CD4-positive, alpha-beta T cell (primary cell): ENCODE data around the gene UNC13D. TPM values are rescaled to one million over a fixed set of nuclear protein-coding genes. Genes with fewer than 3 reads are reported as not detected.

Source experiments
- ATAC-seq: fragments of 200-7000 bp; cut with Tn5 transposase; one replicate; pipeline ENCODE4 v1.10.0; 2022; ENCODE audit warnings: mild to moderate bottlenecking; ENCODE audit not compliant: poor library complexity
- CTCF ChIA-PET: fragments of 350-600 bp; sonication (Branson Sonifier 250); formaldehyde crosslinking; loops from one replicate; lab custom pipeline; 2021; ENCODE audit warnings: antibody characterized with exemption, inconsistent platforms; lab: Charles Lee
- POLR2A ChIA-PET: fragments of 350-600 bp; sonication (Branson Sonifier 250); formaldehyde crosslinking; loops from one replicate; lab custom pipeline; 2021; ENCODE audit warnings: antibody characterized with exemption, inconsistent platforms; lab: Charles Lee
- DNase-seq, 14 experiments: peaks; one replicate each; pipeline ENCODE4 v3.0.0-alpha.2; 2013 to 2020; ENCODE audit warnings: mixed read lengths in 2 of 14
- H3K27ac ChIP-seq, 2 donors: one replicate each; pipeline versions ENCODE4 v1.5.1 to v1.7.0; 2013; ENCODE audit warnings: low read length in 2 of 2, low read depth in 1 of 2, mild to moderate bottlenecking in 1 of 2
- H3K27me3 ChIP-seq, 2 experiments: 1 replicate in 1 of 2; 2 replicates in 1 of 2; pipeline versions ENCODE4 v1.6.1 to v1.7.0; 2013; ENCODE audit warnings: low read length in 2 of 2, control low read depth in 1 of 2, mild to moderate bottlenecking in 1 of 2, moderate library complexity in 1 of 2; ENCODE audit not compliant: insufficient read depth in 2 of 2, control insufficient read depth in 1 of 2
- H3K36me3 ChIP-seq: one replicate; pipeline ENCODE4 v1.6.1; 2013; ENCODE audit warnings: low read length, control low read depth; ENCODE audit not compliant: insufficient read depth
- H3K4me1 ChIP-seq: one replicate; pipeline ENCODE4 v1.6.1; 2013; ENCODE audit warnings: low read length, control low read depth; ENCODE audit not compliant: insufficient read depth
- H3K4me3 ChIP-seq: one replicate; pipeline ENCODE4 v1.5.1; 2013; ENCODE audit warnings: mild to moderate bottlenecking, low read length, moderate library complexity
- H3K9me3 ChIP-seq, 2 experiments: 1 replicate in 1 of 2; 2 replicates in 1 of 2; pipeline versions ENCODE4 v1.6.1 to v1.7.0; 2013; ENCODE audit warnings: low read length in 2 of 2, mild to moderate bottlenecking in 2 of 2, control low read depth in 1 of 2, moderate library complexity in 1 of 2; ENCODE audit not compliant: control insufficient read depth in 1 of 2, insufficient read depth in 1 of 2
- H3K27ac Mint-ChIP-seq: one replicate; pipeline ENCODE4 v1.8.0; 2020; ENCODE audit warnings: mixed read lengths
- H3K27me3 Mint-ChIP-seq: one replicate; pipeline ENCODE4 v1.8.0; 2021; ENCODE audit warnings: mixed read lengths
- H3K36me3 Mint-ChIP-seq: one replicate; pipeline ENCODE4 v1.8.0; 2021; ENCODE audit warnings: low read depth, mixed read lengths
- H3K4me1 Mint-ChIP-seq: one replicate; pipeline ENCODE4 v1.8.0; 2021; ENCODE audit warnings: low read depth, mixed read lengths
- H3K4me3 Mint-ChIP-seq: one replicate; pipeline ENCODE4 v1.8.0; 2020; ENCODE audit warnings: mild to moderate bottlenecking, mixed read lengths
- H3K9me3 Mint-ChIP-seq: one replicate; pipeline ENCODE4 v1.8.0; 2020; ENCODE audit warnings: mixed read lengths
- CTCF ChIP-seq: fragments of 200-600 bp; IDR thresholded peaks from one replicate; pipeline ENCODE4 v1.8.0; 2022; ENCODE audit warnings: antibody characterized with exemption, mild to moderate bottlenecking
- intact Hi-C, 2 experiments: fragments of 100-400 bp; cut with DNase I in 1 of 2; cut with micrococcal nuclease in 1 of 2; formaldehyde crosslinking; loops; one replicate each; pipeline versions ENCODE4 v1.15.1 to v1.9.0; 2023 to 2025; cut with DNase I, micrococcal nuclease
- total RNA-seq, 174 experiments: library from RNA in 2 of 174; stranded (reverse) in 2 of 174; gene quantifications; one replicate each; pipeline ENCODE4 v1.2.3 and lab custom pipeline; 2021 to 2026

UNC13D gene
- total RNA-seq, 2 experiments from 2014 or later = 110 to 112 TPM

GRCh38 chr17:75810216-75810615, 34.0 kb downstream of the UNC13D start:
- no peaks in the 10 kb centered on the region for H3K9me3 Mint-ChIP-seq
- intact Hi-C loops = no loop called here
- TF ChIP-seq CTCF = no peak
- peaks cover 52% of the 10 kb centered on the region for H3K36me3 ChIP-seq
- ChIA-PET CTCF (no interaction called here), POLR2A (no interaction called here)
- H3K9me3 ChIP-seq = no peaks in the 10 kb centered on the region
- ATAC-seq (no peak), DNase-seq (no peak)
- H3K4me1 ChIP-seq = no peaks in the 10 kb centered on the region
- H3K36me3 Mint-ChIP-seq = peaks cover 42% of the 10 kb centered on the region
- no peak overlapping the region for H3K27ac ChIP-seq
- H3K4me1 Mint-ChIP-seq = peaks cover 5% of the 10 kb centered on the region
- no peaks in the 10 kb centered on the region for H3K27me3 Mint-ChIP-seq
- no peak overlapping the region for H3K4me3 ChIP-seq
- no peaks in the 10 kb centered on the region for H3K27me3 ChIP-seq
- H3K4me3 Mint-ChIP-seq = no peak overlapping the region
- H3K27ac Mint-ChIP-seq = no peak overlapping the region

GRCh38 chr17:75809631-75810111, 34.5 kb downstream of the UNC13D start:
- Histone ChIP-seq H3K27ac (no peak overlapping the region), H3K4me1 (no peaks in the 10 kb centered on the region), H3K9me3 (no peaks in the 10 kb centered on the region), H3K27me3 (no peaks in the 10 kb centered on the region), H3K4me3 (no peak overlapping the region), H3K36me3 (peaks cover 46% of the 10 kb centered on the region)
- Mint-ChIP-seq H3K27me3 (no peaks in the 10 kb centered on the region), H3K9me3 (no peaks in the 10 kb centered on the region), H3K27ac (no peak overlapping the region), H3K4me1 (peaks cover 5% of the 10 kb centered on the region), H3K4me3 (no peak overlapping the region), H3K36me3 (peaks cover 36% of the 10 kb centered on the region)
- intact Hi-C loops = no loop called here
- POLR2A ChIA-PET = no interaction called here
- no peak for ATAC-seq
- CTCF ChIA-PET = no interaction called here
- no peak for TF ChIP-seq CTCF
- DNase-seq = no peak

- ChIA-PET CTCF (no interaction called here), POLR2A (no interaction called here)
- intact Hi-C loops = no loop called here
- no peaks in the 10 kb centered on the region for H3K9me3 ChIP-seq
- H3K27me3 Mint-ChIP-seq = no peaks in the 10 kb centered on the region
- peaks cover 40% of the 10 kb centered on the region for H3K36me3 ChIP-seq
- H3K4me1 ChIP-seq = no peaks in the 10 kb centered on the region
- H3K27ac Mint-ChIP-seq = no peak overlapping the region
- DNase-seq (no peak), ATAC-seq (no peak)
- H3K9me3 Mint-ChIP-seq = no peaks in the 10 kb centered on the region
- peaks cover 5% of the 10 kb centered on the region for H3K4me1 Mint-ChIP-seq
- H3K36me3 Mint-ChIP-seq = peaks cover 32% of the 10 kb centered on the region
- H3K4me3 Mint-ChIP-seq = no peak overlapping the region
- no peak overlapping the region for H3K4me3 ChIP-seq
- H3K27ac ChIP-seq = no peak overlapping the region
- TF ChIP-seq CTCF = no peak
- H3K27me3 ChIP-seq = no peaks in the 10 kb centered on the region
These were observed 35.1 kb downstream of the UNC13D start for GRCh38 chr17:75808905-75809621.
